GOT3 (cell line): ENCODE results near the gene LILRB4.
"Not testable (repeated sequence)": the region's sequence is repeated elsewhere in the genome, so short reads cannot be mapped to it uniquely, and the experiment has no call there.

Experiments
- DNase-seq: peaks from one replicate; lab custom pipeline; 2025; ENCODE audit warnings: mixed read lengths; lab: John Stamatoyannopoulos, UW

The LILRB4 gene

DNA sequence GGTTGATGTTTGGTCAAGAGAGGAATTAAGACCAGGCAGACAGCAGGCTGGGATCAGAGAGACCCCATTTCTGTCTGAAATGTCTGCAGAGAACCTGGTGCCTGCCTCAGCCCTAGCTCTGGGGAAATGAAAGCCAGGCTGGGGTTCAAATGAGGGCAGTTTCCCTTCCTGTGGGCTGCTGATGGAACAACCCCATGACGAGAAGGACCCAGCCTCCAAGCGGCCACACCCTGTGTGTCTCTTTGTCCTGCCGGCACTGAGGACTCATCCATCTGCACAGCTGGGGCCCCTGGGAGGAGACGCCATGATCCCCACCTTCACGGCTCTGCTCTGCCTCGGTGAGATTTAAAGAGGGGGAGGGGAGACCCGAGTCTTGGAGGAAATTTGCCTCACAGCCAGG is at the start of gene LILRB4:
LILRB4 (plus strand) TSS at position 256 of the 400 bp plus-strand sequence; CDS start at position 305, 49 bp downstream.
- DNase-seq, result no peak

DNA sequence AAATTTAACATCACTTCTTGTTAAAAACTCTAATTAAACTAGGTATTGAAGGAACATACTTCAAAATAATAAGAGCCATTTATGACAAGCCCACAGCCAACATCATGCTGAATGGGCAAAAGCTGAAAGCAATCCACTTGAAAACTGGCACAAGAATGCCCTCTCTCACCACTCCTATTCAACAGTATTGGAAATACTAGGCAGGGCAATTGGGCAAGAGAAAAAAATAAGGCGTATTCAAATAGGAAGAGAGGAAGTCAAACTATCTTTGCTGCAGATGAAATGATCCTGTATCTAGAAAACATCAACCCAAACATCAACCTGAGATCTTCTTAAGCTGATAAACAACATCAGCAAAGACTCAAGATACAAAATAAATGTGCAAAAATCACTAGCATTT is 48.1 kb upstream of the LILRB4 start:
- no peak for DNase-seq

DNA sequence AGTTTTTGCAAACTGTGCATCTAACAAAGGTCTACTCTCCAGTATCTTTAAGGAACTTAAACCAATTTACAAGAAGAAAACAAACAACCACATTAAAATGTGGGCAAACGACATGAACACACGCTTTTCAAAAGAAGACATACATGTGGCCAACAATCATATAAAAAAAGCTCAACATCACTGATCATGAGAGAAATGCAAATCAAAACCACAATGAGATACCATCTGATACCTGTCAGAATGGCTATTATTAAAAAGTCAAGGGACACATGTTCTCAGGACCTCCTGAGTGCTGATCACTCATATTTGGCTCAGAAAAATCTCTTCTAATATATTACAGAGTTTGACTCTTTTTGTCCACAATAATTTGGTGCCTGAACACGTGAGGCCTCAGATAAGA is 46.7 kb upstream of the LILRB4 start:
- no peak for DNase-seq

DNA sequence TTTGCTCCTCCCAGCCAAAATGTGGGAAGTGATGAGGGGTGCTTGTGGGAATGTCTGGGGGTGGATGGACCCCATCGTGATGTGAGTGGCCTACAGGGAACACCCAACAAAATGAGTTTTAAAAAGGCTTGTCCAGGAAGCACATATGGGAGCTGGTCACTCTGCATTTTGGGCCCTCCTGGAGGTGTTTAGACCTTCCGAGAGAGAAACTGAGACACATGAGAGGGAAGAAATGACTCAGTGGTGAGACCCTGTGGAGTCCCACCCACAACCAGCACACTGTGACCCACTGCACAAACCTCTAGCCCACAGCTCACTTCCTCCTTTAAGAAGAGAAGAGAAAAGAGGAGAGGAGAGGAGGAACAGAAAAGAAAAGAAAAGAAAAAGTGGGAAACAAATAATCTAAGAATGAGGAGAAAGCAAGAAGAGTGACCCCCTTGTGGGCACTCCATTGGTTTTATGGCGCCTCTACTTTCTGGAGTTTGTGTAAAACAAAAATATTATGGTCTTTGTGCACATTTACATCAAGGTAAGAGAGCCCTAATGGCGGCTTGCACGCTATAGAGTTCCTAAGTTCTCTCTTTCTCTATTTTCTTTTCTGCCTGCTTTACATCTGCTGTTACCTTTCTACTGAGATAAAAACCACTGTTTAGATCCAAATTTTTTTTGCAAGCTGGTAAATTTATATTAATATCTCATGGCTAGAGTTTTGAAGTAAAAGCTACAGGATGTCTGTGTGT is 45.8 kb upstream of the LILRB4 start:
- no peak for DNase-seq

DNA sequence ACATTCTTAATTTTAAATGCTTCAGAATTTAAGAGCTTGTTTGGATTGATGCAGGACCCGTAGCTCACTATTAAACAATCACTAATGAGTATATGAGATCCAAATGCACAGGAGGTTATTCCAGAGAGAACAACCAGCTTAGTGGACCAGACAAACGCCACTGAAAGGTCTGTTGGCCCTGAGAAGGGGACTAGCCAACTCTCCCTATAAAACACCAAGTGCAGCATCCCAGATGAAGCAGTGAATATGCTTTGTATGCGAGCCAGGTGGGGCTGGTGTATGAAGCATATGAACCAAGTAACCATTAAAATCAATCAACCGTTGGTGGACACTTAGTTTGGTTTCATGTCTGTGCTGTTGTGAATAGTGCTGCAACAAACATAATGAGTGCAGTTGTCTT is 42.3 kb upstream of the LILRB4 start:
- no peak for DNase-seq

DNA sequence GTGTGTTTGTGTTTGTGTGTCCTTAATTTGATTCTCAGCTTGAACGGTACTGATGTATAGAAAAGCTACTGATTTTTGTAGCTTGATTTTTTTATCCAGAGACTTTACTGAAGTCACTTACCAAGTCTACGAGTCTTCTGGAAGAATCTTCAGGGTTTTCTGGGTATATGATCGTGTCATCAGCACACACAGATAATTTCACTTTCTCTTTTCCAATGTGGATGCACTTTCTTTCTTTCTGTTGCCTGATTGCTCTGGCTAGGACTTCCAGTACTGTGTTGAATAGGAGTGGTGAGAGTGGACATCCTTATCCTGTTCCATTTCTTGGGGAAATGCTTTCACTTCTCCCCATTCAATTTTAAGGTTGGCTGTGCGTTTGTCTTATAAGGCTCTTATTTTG is 40.4 kb upstream of the LILRB4 start:
- DNase-seq, result no peak

DNA sequence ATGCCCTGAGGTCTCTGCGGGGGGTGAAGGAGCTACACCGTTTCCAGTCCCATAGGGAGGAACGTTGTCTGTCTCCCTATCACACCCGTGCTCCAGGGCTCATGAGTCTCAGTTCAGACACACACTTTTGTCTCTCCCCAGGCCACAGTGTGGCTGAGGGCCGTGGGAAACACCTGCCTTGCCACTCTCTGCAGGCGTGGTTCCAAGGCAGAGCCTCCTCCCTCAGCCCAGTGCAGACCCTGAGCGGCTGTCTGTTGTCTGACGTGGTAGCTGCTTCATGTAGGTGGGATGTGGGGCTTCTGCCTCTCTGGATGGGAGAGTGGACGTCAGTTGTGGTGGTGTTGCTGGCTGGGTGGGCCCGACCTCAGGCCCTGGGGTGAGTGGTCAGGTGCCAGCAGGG is 38.6 kb upstream of the LILRB4 start:
- not testable (repeated sequence) for DNase-seq

DNA sequence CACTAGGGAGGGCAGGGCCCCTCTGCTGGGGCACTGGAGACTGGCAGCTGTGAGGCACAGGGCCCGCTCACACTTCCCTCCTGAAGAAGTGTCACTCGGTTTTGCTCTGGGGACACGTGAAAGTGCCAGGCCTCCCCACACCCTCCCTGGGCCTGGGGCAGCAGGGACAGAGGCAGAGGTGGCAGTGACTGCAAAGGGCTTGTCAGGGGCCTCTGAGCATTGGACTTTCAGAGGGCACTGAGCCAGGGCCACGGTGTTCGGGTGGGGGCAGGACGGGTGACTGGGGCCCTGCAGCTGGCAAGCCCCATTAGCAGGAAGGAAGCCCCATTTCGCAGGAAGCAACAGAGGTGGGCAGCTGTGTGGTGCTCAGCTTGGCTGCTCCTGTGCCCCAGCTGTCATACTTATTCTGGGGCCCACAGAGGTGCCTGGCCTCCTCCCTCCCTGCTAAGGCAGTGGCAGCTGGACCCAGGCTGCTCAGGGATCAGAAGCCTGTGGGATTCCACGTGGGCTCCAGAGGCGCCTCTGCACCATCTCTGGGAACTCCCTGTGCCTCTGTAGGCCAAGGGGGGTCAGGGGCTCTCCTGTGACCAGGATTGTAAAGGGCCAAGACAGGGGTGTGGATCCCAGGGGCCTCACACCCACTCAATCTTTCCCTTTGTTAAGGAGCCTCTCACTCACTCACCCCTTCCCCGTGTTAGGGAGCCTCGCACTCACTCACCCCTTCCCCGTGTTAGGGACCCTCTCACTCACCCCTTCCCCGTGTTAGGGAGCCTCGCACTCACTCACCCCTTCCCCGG is 37.7 kb upstream of the LILRB4 start:
- not testable (repeated sequence) for DNase-seq

DNA sequence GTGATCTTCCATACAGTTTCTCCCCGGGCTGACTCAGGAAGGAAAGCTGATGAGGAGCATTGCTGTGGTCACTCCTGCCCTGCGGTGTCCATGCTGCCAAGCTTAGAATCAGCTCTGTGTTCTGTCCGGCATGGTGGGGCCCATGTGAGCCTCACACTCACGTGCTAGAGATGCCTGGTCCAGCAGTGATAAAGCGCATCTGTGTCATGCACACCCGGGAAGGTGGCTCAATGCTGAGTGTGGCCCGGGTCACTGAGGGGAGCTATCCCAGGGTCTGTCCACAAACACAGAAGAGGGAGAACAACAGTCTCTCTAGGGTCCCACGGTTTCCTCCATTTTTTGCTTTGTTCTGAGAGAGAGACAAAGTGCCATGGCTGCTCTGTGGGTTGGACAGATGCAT is 36.0 kb upstream of the LILRB4 start:
- no peak for DNase-seq

DNA sequence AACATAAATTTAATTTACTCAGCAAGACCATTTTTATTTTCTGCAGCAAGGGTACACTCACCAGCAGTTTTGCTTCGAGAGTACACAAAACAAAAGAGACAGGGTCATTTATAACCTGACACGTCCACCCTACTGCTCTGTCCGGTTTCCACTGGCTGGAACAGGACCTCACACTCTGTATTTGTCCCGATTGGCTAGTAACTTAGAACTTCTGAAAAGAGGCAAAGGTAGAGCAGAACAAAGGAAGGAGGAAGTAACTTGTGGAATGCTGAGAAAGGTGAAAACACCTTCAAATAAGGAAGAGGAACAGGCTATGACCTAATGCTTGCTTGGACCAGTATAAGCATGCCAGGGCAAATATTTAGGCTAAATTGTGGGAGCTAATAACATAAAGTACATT is 34.9 kb upstream of the LILRB4 start:
- DNase-seq, result not testable (repeated sequence)

DNA sequence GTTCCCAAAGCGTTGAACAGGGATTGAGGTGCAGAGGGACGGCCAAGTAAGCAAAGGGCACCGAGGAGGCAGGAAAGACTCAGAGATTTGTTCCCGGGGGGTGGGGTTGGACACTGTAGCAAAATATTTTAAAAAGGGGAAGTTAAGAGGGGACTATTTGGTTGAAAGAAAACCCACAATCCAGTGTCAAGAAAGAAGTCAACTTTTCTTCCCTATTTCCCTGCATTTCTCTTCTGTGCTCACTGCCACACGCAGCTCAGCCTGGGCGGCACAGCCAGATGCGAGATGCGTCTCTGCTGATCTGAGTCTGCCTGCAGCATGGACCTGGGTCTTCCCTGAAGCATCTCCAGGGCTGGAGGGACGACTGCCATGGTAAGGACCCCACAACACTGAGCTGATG is 32.5 kb upstream of the LILRB4 start, which contains the start of gene LILRB1:
LILRB1 (plus strand) TSS at position 223 of the 400 bp plus-strand sequence. CDS start 590 bp downstream, outside the sequence.
- DNase-seq, result not testable (repeated sequence)

DNA sequence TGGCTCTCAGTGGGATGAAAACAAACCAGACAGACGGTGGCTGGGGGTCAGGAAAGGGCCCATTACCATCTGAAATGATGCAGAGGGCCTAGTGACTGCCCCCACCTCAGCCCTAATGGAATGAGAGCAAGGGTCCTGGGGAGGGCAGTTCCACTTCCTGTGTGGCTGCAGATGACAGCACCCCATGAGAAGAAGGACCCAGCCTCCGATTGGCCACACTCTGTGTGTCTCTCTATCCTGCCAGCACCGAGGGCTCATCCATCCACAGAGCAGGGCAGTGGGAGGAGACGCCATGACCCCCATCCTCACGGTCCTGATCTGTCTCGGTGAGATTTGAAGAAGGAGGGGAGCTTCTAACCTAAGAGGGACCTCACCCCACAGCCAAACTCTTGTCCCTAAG is 32.0 kb upstream of the LILRB4 start:
- no peak for DNase-seq

DNA sequence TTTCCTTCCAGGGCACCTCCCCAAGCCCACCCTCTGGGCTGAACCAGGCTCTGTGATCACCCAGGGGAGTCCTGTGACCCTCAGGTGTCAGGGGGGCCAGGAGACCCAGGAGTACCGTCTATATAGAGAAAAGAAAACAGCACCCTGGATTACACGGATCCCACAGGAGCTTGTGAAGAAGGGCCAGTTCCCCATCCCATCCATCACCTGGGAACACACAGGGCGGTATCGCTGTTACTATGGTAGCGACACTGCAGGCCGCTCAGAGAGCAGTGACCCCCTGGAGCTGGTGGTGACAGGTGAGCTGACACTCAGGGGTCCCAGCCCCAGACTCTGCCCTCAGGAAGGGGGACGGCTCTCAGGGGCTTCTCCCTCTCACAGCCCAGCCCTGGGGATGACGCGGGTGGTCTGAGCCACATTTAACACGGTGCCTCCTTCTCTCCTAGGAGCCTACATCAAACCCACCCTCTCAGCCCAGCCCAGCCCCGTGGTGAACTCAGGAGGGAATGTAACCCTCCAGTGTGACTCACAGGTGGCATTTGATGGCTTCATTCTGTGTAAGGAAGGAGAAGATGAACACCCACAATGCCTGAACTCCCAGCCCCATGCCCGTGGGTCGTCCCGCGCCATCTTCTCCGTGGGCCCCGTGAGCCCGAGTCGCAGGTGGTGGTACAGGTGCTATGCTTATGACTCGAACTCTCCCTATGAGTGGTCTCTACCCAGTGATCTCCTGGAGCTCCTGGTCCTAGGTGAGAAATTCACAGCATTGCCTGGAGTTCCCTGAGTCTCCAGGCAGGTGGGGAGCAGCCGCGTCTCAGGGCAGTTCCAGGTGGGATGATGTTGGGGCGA is 31.1 kb upstream of the LILRB4 start:
- not testable (repeated sequence) for DNase-seq

DNA sequence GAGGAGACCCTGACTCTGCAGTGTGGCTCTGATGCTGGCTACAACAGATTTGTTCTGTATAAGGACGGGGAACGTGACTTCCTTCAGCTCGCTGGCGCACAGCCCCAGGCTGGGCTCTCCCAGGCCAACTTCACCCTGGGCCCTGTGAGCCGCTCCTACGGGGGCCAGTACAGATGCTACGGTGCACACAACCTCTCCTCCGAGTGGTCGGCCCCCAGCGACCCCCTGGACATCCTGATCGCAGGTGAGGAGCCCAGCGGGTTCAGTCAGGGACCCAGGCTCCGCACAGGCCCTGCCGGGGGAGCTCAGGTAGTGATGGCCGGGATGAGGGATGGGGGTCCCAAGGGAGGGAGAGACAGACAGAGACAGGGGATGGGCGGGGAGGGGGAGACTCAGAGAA is 30.3 kb upstream of the LILRB4 start:
- not testable (repeated sequence) for DNase-seq

DNA sequence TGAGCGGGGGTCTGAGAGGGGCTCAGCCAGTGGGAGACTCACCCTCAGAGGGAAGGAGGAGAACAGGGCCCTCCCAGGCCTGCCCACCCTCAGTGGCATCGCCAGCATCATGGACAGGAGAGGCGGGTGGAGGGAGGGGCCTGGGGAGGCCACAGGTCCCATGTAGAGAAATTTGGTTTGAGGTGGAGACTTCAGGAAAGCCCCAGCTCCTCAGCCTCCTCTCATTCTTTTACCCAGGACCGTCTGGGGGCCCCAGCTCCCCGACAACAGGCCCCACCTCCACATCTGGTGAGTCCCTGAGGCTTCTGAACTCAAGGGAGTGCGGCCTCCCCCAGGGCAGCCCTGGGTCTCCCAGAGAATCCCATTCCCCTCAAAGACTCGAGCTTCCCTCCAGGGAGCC is 29.4 kb upstream of the LILRB4 start:
- no peak for DNase-seq

DNA sequence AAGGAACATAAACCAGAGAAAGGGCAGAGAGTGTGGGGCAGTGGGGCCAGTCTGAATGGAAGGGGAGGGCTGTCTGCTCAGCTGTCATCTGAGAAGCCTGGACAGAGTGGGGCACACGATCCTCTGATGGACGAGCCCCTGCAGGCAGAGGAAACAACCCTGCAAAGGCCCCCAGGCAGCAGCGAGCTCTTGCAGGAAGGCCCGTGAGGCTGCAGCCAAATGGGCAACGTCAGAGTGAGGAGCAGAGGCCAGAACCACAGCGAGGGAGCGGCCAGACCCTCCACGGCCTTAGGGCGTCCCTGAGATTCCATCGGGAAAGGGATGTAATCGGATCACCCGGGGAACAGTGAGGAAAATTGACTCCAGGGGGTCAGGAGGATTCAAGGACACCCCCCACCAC is 26.7 kb upstream of the LILRB4 start:
- not testable (repeated sequence) for DNase-seq

DNA sequence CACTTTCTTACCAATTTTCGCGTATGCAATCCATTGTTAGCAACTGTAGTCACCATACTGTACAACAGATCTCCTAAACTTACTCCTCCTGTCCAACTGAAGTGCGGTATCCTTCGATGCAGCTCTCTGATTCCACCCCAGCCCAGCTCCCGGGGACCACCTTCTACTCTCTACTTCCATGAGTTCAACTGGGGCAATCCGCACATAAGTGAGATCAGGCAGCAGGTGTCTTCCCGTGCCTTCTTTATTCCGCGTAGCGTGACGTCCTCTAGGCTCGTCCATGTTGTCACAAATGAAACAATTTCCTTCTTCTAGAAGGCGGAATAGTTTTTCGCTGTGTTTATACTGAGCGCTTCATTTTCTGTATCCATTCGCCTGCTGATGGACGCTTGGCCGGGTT is 24.1 kb upstream of the LILRB4 start:
- DNase-seq, result no peak

DNA sequence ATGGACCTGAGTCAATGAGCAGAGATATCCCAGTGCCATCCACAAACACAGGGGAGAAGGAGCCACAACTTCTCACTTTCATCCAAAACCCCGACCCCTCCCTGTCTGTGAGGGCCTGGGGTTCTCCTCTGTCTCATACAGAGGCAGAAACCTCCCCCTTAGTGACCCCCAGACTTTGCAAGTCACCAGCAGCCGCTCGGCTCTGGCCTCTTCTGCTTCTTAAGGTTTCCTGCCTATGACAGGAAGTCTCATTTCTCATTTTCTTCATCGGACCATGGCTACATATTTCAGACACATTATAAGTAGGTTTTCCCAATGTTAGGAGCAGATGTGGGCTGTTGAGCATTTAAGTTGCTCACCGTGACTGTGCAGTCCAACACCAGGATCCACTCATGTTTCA is 19.8 kb upstream of the LILRB4 start:
- DNase-seq, result not testable (repeated sequence)

DNA sequence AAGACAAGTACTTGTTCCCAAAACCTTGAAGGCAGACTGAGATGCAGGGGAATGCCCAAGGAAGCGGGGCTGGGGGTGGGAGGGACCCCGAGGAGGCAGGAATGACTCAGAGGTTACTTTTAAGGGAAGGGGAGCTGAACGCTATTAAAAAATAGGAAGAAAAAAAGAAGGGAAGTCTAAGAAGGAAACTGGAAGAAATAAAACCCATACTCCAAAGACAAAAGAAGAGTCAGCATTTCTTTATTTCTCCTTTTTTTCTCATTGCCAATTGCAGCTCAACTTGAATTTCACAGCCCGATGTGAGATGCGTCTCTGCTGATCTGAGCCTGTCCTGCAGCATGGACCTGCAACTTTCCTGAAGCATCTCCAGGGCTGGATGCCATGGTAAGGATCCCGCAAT is 19.2 kb upstream of the LILRB4 start:
- DNase-seq, result not testable (repeated sequence)

DNA sequence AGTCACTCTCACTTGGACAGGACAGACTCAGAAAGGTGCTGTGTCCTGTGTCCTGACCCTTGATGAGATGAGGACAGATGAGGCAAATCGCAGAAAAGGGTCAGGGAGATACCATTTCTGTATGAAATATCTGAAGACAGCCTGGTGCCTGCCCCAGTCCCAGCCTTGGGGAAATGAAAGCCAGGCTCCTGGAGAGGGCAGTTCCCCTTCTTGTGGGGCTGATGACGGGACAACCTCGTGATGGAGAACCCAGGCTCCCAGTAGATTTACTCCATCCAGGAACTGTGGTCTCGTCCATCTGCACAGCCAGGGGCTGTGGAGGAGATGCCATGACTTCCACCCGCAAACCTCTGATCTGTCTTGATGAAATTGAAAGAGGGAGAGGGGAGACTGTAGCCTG is 18.7 kb upstream of the LILRB4 start:
- DNase-seq, result no peak

DNA sequence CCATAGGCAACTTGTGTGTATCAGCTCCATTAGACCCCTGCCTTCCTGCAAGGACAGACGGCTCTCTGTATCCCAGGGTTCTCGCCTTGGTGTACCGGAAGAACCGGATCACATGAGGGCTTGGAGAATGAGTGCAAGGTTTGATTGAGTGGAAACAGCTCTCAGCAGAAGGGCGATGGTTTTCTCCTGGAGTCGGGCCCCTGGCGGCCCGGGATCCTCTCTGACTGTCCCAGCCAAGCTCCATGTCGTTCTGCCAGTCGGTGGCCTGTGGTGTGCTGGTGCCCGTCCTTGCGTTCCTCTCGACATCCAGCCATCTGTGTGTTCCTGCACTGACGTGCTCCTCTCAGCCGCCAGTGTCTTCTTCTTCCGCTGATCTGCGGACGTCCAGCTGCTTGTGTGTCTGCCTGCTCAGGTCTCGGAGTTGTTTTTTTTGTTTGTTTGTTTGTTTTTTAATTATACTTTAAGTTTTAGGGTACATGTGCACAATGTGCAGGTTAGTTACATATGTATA is 16.4 kb upstream of the LILRB4 start:
- no peak for DNase-seq

DNA sequence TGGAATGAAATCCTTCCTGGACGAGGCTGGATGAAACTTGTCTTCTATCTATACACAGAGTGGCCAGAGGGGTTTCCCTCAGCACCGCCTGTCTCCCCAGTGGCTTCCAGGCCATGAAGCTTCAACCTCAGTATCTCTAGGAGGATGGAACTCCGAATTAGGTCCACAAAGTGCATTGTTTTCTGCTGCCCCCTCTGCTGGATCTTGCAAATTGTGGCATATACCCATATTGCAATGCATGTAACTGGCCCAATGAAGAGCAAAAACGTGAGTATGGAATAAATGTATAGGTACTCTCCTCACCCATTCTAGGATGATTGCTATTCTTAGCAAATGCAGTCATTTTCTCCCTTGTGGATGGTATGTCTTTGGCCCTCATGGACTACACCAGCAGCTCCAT is 14.7 kb upstream of the LILRB4 start:
- no peak for DNase-seq
